Testis (tissue), 2 donors: ENCODE results near the gene CCNL2.

Experiments used
- POLR2A ChIP-seq: fragments of 450-650 bp; IDR thresholded peaks from one replicate; pipeline ENCODE4 v1.6.1; 2017; ENCODE audit warnings: antibody characterized with exemption, mild to moderate bottlenecking, moderate library complexity
- TF ChIP-seq, protein P1 (sequence below), 3 experiments: fragments of 450-650 bp in 2 of 3; fragments of 200-600 bp in 1 of 3; sonication (generic) in 1 of 3; IDR thresholded peaks; one replicate each; pipeline ENCODE4 v1.5.1; 2016 to 2019; ENCODE audit warnings: antibody characterized with exemption in 3 of 3, mild to moderate bottlenecking in 2 of 3, moderate library complexity in 1 of 3

DNA sequence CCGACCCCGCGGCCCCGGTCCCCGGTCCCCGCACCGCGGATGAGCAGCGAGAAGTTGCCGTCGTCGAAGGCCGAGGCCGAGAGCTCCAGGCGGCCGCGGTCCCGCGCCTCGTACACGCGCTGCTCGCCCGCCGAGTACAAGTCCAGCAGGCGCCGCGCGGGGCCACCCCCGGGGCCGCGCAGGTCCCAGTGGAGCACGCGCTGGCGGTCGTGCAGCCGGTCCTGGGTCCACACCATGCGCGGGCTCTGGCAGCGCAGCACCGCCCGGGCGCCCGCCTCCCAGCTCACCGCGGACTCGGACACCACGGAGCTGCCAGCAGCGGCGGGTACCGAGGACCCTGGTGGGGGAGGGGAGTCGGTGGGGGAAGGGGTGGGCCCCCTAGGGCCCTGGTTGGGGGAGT lies 43.7 kb downstream of the CCNL2 start:
- TF ChIP-seq, protein P1, sequence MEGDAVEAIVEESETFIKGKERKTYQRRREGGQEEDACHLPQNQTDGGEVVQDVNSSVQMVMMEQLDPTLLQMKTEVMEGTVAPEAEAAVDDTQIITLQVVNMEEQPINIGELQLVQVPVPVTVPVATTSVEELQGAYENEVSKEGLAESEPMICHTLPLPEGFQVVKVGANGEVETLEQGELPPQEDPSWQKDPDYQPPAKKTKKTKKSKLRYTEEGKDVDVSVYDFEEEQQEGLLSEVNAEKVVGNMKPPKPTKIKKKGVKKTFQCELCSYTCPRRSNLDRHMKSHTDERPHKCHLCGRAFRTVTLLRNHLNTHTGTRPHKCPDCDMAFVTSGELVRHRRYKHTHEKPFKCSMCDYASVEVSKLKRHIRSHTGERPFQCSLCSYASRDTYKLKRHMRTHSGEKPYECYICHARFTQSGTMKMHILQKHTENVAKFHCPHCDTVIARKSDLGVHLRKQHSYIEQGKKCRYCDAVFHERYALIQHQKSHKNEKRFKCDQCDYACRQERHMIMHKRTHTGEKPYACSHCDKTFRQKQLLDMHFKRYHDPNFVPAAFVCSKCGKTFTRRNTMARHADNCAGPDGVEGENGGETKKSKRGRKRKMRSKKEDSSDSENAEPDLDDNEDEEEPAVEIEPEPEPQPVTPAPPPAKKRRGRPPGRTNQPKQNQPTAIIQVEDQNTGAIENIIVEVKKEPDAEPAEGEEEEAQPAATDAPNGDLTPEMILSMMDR (IDR thresholded peaks at IDR 0.05) = no peak
- no peak for TF ChIP-seq POLR2A
